Epithelial cell of proximal tubule (primary cell): ENCODE results near the gene ETV6. TPM values are rescaled to one million over a fixed set of nuclear protein-coding genes. Genes with fewer than 3 reads are reported as not detected.
"Not testable (repeated sequence)": the region's sequence is repeated elsewhere in the genome, so short reads cannot be mapped to it uniquely, and the experiment has no call there.

Experiments
- DNase-seq: peaks from one replicate; pipeline ENCODE4 v3.0.0-alpha.2; 2011; ENCODE audit warnings: low read depth
- H3K4me3 ChIP-seq: 2 replicates; pipeline ENCODE4 v1.5.1; 2011; ENCODE audit warnings: low read depth, mild to moderate bottlenecking, low read length
- CTCF ChIP-seq: conservative IDR thresholded peaks from 2 replicates; pipeline ENCODE4 v1.5.1; 2012; ENCODE audit warnings: low read depth, mild to moderate bottlenecking, low read length
- total RNA-seq: library from RNA; depleted of rRNA; stranded (reverse); fragments of >200 nt; gene quantifications from 2 replicates; pipeline ENCODE4 v1.2.3, GENCODE V29; 2015

The ETV6 gene
- total RNA-seq, 1 donor from 2014 or later: 12.9 TPM

- no peak for DNase-seq
- no peak overlapping the region for H3K4me3 ChIP-seq
- TF ChIP-seq CTCF: no peak
Measured at GRCh38 chr12:11904124-11904523, 254.7 kb downstream of the ETV6 start.

- no peak overlapping the region for H3K4me3 ChIP-seq
- no peak for DNase-seq
- TF ChIP-seq CTCF: no peak
Measured at GRCh38 chr12:11905534-11905933, 256.1 kb downstream of the ETV6 start.

GRCh38 chr12:11906286-11906935 is 256.9 kb downstream of the ETV6 start:
- no peak for DNase-seq
- no peak for TF ChIP-seq CTCF

GRCh38 chr12:11907625-11908024 is 258.2 kb downstream of the ETV6 start:
- DNase-seq: no peak
- TF ChIP-seq CTCF: no peak
- H3K4me3 ChIP-seq: no peak overlapping the region

More at GRCh38 chr12:11906286-11906935, 256.9 kb downstream of the ETV6 start:
- H3K4me3 ChIP-seq: no peak overlapping the region

- not testable (repeated sequence) for H3K4me3 ChIP-seq, DNase-seq
Measured at GRCh38 chr12:11909406-11909805, 259.9 kb downstream of the ETV6 start.

GRCh38 chr12:11916113-11916512 is 266.6 kb downstream of the ETV6 start:
- H3K4me3 ChIP-seq: no peak overlapping the region
- no peak for DNase-seq
- no peak for TF ChIP-seq CTCF

- no peak for DNase-seq
- TF ChIP-seq CTCF: no peak
- H3K4me3 ChIP-seq: no peak overlapping the region
Measured at GRCh38 chr12:11916771-11917170, 267.3 kb downstream of the ETV6 start.
